GM21447 (cell line): Measurements from ENCODE around the gene TBX3.
"Not testable (repeated sequence)": the region's sequence is repeated elsewhere in the genome, so short reads cannot be mapped to it uniquely, and the experiment has no call there.

Experiments
- ATAC-seq: cut with Tn5 transposase; IDR thresholded peaks from one replicate; pipeline ENCODE4 v1.9.1; 2021; ENCODE audit not compliant: unreplicated experiment

Gene TBX3

DNA sequence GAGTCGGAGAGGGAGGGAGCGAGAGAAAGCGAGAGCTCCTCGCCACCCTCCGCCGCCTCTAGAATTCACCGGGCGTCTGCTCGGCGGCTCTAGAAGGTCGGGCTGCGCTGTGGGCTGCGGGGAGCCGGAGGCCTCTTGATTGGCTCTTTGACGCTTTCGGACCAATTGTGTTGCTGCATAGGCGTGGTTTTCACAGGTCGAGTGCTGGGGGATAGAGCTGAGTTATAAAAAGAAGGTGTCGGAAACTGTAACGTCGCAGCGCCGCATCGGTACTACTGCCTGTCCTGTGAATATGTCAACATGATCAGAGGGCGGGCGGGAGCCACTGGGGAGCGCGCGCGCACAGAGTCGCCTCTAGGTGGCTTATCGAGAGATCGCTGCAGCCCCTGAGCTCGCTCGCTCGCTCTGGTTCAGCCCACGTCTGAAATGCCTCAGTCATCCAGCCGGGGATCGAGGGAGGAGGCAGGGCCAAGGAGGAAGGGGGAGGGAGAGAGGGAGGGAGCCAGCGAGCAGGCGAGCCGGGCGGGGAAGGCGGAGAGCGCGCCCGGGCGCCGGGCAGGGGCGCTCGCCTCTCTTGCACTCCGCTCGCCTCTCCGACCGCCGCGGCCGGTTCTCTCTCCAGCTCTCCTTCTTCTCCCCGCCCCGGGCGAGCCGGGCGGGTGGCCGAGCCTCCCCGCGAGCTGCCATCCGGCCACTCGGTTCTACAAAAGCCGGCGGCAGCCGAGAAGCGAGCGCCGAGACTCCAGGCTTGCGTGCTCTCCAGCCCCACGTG, at the start of gene TBX3:
Gene TBX3 (minus strand): TSS at position 78 of the 772 bp plus-strand sequence. CDS start 975 bp downstream, outside the sequence.
- no peak for ATAC-seq

DNA sequence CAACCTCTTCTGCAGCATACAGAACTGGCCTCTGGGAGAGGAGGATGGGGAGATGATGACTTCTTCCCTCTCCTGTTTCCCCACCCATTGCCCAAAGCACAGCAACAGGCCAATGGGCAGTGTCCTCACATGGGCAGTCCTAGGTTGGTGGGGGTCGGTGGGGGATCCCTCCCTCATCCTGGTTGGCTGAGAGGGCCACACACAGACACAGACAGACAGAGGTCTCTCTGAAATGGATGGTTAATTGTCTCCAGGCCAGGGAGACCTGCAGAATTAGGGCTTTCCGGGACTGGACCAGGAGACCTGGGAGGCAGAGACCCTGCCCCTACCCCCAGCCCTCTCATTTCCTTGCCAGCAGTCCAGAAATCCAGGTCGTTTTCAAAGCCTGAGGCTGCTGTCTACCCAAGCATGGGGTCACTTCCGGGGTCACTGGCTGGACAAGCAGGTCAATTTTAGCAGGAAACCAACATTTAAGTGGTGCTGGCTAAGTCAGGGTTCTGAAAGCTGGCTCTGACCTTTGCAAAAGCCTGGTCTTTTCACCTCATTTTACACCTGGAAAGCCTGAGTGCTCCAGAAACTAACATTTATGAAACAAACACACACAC, 48.6 kb upstream of the TBX3 start:
- ATAC-seq = no peak

DNA sequence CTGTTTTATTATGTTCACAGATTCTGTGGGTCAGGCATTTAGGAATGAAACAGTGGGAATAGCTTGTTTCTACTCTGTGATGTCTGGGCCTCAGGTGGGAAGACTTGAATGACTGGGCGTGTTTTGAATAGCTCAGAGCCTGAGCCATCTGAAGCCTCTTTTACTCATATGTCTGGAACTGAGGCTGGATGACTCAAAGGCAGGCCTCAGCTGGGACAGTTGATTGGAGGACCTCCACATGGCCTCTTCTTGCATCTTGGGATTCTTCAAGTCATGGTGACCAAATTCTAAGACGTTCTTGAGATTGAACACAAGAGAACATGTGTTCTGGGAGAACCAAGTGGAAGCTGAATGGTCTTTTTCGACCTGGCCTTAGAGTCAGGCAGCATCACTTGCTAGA, 45.8 kb upstream of the TBX3 start:
- no peak for ATAC-seq

DNA sequence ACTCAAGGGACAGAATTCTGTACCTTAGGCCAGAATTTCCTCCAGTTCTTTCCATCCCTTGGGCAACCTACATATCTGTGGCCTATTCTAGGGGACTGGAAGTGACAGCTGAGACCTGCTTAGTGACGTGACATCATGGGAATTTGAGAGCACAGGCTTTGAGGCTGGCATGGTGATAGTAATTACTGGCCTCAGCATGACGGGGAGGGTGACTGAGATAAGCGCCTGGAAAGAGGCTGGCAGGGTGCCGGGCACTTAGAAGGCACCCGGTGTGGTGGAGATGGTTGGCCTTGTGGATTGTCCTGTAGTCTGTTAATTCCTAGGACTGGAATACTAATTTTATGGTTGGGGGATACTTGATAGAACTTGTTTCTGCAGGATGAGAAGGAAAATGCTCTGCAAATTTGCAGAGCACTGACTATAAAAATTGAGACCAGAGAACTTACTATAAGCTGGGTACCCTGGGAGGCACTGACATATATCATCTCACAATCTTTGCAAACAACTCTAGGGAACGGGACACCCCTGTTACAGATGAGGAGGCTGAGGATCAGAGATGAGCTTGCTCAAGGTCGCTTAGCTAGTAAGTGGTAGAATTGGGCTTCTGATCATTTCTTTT, 42.2 kb upstream of the TBX3 start:
- ATAC-seq = no peak

DNA sequence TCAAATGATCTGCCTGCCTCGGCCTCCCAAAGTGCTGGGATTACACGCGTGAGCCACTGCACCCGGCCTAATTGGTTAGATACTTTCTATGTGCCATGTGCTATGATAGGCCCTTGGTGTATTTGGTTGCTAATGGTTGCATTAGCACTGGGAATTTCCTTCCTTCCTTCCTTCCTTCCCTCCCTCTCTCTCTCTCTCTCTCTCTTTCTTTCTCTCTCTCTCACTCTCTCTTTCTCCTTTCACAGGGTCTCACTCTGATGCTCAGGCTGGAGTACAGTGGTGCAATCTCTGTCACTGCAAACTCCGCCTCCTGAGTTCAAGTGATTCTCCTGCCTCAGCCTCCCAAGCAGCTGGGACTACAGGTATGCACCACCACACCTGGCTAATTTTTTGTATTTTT, 38.2 kb upstream of the TBX3 start:
- ATAC-seq = not testable (repeated sequence)

DNA sequence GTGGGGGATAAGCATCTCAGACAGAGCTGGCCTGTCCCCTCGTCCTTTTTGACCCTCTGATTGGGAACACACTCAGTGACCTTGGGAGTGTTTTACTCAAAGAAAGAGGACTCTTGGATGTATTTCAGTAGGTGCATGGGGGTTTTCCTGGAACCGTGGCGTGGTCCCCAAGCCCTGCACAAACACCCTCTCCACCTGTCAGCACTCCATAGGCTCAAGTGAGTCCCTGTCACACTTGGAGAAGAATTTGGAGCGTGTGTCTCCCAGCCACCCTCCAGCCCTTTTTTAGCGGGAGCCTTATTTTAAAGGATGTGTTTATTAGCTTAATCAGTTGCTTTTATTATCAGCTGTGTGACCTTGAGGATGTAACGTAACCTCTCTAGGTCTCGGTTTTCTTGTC, 37.3 kb upstream of the TBX3 start:
- no peak for ATAC-seq

DNA sequence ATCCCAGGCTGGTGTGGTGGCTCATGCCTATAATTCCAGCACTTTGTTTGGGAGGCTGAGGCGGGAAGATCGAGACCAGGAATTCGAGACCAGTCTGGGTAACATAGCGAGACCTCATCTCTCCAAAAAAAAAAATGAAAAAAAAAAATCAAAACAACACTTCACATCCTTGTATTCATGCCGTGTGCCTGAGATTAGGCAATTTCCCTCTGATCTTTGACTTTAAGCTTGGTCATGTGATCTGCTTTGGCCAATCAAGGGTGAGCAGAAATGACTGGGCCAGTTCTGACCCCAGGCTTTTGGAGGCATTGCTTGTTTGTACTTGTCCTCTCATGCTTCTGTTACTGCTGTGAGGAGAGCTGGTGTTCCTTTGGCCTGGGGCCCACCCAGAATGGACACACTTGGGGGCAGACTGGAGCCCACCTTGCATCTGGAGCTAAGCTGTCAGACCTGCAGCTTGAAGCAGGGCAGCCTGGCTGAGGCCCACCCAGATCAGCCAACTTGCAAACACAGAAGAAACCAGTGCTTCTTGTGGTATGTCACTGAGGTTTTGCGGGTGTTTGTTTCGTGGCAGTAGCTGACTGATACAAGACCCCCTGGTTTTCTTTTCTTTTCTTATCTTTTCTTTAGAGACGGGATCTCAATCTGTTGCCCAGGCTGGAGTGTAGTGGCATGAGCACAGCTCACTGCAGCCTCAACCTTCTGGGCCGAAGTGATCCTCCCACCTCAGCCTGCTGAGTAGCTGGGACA, 29.7 kb upstream of the TBX3 start:
- no peak for ATAC-seq

DNA sequence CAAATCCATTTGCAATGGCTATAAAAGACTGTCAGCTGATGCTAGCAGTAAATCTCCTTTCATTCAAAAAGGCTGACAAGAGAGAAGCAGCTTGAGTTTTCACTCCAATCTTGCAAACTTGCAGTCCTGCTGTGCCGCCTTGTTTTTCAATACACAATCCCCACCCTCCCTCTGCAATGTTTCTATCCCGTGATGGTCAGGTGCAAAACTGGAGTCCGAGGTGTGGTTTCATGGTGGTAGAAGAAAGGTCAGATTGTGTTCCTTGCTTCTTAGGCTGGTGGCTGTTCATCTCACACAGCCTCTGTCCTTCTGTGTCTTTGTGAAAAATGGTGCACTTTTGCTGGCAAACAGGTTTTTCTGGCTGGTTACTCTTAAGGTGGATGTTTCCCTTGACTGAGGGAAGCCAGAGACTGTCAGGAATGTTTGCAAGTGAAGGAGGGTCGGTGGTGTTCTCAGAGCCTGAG, 27.7 kb upstream of the TBX3 start:
- ATAC-seq = no peak

DNA sequence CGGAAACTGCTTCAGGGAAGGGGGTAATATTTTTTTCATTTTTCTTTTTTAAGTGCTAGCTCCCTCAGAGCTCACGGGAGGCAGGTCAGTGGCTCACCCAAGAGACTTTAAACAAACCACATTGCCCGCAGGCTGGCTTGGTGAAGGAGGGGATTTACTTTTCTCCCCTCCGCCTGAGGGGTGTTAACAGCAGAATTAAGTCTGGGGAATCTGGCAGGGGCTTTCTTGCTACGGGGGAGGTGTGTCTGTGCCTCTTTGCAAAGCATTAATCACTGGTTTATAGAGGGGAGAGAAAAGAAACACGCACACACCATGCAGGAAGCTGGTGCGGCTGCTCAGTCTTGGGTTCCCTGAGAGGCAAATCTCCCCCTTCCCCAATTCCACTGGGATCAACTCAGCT, 26.2 kb upstream of the TBX3 start:
- ATAC-seq = no peak

DNA sequence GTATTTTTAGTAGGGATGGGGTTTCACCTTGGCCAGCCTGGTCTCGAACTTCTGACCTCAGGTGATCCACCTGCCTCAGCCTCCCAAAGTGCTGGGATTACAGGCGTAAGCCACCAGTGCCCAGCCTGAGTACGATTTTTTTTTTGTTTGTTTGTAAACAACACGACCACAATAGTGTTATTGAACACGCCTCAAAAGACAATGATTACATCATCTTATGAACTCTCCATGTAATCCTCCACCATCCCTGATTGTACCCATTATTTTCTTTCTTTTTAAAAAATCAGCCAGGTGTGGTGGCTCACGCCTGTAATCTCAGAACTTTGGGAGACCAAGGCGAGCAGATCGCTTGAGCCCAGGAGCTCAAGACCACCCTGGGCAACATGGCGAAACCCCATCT, 25.1 kb upstream of the TBX3 start:
- ATAC-seq = no peak

DNA sequence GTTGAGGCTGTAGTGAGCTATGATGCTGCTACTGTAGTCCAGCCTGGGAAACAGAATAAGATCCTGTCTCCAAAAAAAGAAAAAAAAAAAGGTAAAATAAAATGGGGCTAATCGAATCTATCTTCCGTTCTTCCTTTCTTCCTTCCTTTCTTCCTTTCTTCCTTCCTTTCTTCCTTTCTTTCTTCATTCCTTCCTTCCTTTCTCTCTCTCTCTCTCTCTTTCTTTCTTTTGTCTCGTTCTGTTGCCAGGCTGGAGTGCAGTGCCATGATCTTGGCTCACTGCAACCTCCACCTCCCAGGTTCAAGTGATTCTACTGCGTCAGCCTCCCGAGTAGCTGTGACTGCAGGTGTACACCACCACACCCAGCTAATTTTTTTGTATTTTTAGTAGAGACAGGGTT, 24.6 kb upstream of the TBX3 start:
- not testable (repeated sequence) for ATAC-seq

DNA sequence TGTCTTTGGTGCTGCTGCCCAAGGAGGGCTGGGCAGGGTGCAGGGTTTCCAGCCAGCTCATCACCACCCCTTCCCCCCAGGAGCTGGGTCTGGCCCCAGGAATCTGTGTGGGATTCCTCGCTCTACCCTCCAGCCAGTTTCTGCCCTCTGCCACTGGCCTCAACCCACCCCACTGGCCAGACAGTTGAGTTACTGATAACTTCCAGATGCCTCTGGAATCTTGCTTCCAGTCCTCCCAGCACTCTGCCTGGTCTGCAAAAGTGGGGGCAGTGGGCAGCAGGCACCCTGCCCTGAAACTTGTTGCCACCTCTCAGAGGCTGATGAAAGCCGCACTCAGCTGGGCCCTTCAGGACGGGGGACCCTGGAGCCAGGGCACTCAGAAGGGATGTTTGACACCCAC, 20.1 kb upstream of the TBX3 start:
- no peak for ATAC-seq

DNA sequence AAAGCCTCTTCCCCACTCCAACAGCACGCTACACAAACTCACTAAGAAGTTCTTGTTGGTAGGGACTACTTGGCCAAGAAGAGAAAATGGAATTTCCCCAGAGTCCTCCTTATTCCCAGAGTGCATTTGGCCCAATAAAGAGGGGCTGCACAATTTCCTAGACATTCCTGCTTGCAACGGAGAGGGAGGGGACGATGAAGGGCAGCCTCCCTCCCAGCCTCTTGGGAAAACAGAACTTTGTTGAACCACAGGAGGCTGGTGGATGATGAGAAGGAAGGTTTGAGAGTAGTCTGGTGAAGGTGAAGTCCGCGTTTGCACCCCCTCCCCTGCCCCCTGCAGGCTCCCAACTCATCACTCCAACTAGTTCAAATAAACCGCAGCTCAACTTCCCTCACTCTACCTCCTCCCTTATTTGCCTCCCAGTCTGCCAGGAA, 19.1 kb upstream of the TBX3 start:
- ATAC-seq = no peak

DNA sequence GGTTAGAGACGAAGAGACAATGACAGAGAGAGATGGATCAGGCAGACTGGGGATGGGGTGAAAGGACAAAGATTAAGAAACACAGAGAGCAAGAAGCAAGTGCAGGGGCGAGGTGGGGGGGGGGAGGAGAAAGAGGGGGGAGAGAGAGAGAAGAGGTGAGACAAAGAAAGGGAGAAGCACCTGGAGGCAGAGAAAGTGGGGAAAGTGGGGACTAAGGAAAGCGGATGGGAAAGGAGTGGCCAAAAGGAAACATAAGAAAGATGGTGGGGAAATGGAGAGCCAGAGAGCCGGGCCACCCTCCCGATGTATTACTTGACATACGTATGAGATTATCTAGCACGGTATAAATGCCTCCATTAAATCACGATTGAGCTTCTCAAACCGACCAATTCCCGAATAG, 18.5 kb upstream of the TBX3 start:
- ATAC-seq = no peak

DNA sequence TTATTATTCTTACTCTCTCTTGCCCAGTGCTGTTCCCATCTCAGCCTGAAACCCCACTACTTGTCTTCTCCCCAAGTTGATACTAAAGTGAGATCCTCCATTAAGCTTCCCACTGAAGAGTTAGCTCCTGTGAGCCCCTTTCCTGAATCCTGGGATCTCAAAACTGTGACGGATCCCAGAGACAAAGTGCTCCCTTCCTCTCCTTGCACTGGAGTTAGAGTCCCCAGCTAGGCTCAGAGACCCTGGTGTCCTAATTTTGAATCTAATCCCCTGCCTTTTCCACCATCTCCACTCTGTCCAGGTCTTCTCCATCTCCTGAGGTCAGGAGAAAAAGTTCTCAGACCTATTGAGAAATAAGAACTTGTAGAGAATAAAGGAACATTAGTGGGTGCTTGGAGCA, 17.6 kb upstream of the TBX3 start:
- ATAC-seq = no peak

DNA sequence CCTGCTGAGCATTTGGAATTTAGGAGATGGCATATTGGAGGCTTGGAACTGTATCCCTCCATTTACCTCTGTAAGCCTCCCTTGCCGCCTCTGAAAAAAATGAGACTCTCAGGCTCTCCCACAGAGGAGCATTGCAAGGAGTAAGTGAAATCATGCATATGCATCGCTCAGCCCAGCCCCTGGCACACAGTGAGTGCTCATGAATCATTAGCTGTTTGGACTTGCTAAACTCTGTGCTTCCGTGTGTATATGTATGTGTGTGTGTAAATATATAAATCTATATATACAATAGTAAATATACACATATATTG, 17.1 kb upstream of the TBX3 start:
- ATAC-seq = no peak

DNA sequence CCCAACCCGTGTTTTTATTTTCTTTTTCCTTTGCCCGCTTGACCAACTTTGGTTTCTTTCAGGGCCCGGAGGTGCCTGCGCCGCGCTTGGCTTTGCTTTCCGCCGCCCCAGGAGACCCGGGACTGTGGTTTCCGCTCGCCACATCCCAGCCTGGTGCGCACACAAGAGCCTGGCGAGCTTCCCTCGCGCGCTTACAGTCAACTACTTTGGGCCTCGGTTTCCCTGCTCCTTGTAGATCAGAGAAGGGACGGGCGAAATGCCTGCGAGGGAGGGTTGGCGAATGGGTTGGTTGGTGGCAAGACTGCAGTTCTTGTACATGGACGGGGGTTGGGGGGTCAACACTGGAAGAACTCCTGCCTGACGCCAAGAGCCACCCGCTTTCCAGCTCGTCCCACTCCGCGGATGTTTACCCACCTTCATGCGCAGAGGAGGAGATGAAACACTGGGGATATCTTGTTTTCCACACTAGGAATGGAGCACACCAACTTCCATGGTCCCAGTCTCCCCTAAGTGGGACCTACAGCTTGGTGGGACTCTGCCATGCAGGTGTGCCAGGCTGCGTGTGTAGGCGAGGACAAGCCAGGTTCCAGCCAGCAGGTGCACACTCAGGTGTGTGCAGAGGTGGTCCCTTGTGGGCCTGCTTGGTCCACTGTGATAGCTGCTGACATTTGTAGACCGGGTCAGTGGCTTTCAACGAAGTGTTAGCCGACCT, 16.6 kb upstream of the TBX3 start:
- no peak for ATAC-seq

DNA sequence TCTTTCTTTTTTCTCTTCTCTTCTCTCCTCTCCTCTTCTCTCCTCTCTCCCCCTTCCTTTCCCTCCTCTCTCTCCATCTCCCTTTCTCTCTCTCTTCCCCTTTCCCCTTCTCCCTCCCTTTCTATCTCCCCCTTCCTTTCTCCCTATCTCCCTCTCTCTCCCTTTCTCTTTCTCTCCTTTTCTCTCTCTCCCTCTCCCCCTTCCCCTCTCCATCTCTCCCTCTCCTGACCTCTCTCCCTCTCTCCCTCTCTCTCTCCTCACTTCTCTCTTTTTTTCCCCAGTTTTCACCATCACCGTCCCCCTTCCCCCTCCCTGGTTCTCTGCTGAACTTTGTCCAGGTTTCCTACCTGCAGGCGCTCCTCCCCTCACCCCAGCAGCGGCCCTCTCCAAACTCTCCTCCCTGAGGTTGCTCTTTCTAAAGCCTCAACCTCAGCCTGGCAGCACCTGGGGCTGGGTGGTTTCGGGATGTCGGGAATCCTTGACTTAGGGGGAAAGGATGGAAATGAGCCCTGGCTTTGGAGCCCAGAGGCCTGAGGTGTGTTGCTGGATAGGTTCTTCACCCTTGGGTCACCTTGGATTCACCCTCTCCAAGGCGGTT, 14.7 kb upstream of the TBX3 start:
- no peak for ATAC-seq

DNA sequence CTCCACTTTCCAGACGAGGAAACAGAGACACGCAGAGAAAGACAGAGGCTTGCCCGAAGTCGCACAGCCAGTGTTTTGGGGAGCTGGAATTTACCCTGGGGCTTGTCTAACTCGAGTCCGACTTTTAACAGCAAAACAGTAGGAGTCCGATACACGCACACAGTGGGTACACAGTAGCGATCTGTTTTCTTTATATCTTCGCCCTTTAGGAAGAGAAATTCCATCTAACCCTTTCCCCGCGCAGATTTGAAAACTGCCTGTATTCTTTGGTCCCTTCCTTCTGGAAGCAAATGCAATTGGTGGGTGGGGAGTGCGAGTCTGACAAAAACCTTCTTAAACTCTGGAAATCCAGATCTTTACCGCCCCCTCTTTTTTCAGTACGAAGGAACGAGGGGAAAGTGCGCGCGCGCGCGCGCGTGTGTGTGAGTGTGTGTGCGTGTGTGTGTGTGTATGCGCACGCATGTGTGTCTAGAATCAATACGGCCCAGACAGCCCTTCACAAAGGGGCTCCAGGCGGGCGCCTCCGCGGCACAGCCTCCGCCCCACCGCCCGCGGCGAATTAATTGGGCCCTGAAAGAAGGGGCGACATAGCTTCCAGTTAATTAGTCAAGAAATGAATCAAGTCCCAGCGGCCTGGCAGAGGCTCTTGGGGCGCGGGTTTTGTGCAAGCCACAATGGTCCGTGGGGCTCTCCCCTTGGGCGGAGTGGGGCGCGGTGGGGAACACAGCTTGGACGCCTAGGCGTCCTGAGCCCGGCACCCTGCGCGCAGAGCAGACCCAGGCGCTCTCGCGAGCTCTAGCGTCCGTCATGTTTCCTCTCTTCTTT, 14.0 kb upstream of the TBX3 start:
- no peak for ATAC-seq

DNA sequence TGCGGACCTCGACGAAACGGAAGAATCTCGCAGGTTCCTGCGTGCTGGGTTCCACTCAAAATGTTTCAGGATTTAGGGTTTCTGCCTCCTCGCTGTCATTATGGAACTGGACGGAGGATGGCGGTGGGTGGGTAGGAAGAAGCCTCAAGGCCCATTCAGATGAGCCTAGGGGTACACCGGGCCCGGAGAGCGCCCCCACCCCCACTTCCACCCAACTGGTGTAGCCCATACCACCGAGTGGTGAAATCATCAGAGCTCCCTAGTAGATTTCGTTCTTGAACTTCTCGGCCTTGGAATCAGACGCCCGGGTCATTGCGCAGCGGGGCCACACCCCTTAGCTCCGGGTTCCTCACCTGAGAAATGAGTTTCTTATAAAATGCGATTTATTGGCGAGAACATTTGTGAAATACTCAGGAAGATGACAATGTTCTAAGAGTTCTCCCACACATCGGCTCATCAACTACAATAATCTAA, 13.3 kb upstream of the TBX3 start:
- ATAC-seq = no peak
